KMS-11 (cell line): ENCODE data around the gene ULBP3.

Experiments
- H2AFZ ChIP-seq: fragments of 200-600 bp; sonication (generic); 2 replicates; pipeline ENCODE4 v1.6.1; 2016; ENCODE audit warnings: antibody characterized with exemption, mixed run types, low read depth
- H3K27ac ChIP-seq: fragments of 200-600 bp; sonication (generic); 2 replicates; pipeline ENCODE4 v1.6.1; 2016; ENCODE audit warnings: mild to moderate bottlenecking, mixed run types
- H3K27me3 ChIP-seq: fragments of 200-600 bp; sonication (generic); 2 replicates; pipeline ENCODE4 v1.6.1; 2017; ENCODE audit warnings: mild to moderate bottlenecking, low read depth, mixed run types, moderate library complexity; ENCODE audit not compliant: insufficient read depth
- H3K36me3 ChIP-seq: fragments of 200-600 bp; sonication (generic); 2 replicates; pipeline ENCODE4 v1.6.1; 2017; ENCODE audit warnings: mild to moderate bottlenecking, mixed run types; ENCODE audit not compliant: insufficient read depth
- H3K4me1 ChIP-seq: fragments of 200-600 bp; sonication (generic); 2 replicates; pipeline ENCODE4 v1.6.1; 2016; ENCODE audit warnings: mild to moderate bottlenecking, low read depth, mixed run types; ENCODE audit not compliant: poor library complexity, severe bottlenecking
- H3K4me2 ChIP-seq: fragments of 200-600 bp; sonication (generic); 2 replicates; pipeline ENCODE4 v1.7.0; 2016; ENCODE audit warnings: mild to moderate bottlenecking, mixed run types
- H3K4me3 ChIP-seq: fragments of 200-600 bp; sonication (generic); IDR thresholded peaks from 2 replicates; pipeline ENCODE4 v1.6.1; 2017; ENCODE audit warnings: low read depth, low read length, mixed read lengths; ENCODE audit not compliant: insufficient read depth
- H3K79me2 ChIP-seq: fragments of 200-600 bp; sonication (generic); 2 replicates; pipeline ENCODE4 v1.6.1; 2016; ENCODE audit warnings: low read depth, mixed run types; ENCODE audit not compliant: insufficient read depth
- H3K9ac ChIP-seq: fragments of 200-600 bp; sonication (generic); 2 replicates; pipeline ENCODE4 v1.6.1; 2016; ENCODE audit warnings: mild to moderate bottlenecking, mixed run types
- H4K20me1 ChIP-seq: fragments of 200-600 bp; sonication (generic); 2 replicates; pipeline ENCODE4 v1.6.1; 2016; ENCODE audit warnings: mild to moderate bottlenecking, mixed run types; ENCODE audit not compliant: insufficient read depth
- CTCF ChIP-seq: fragments of 200-600 bp; sonication (generic); conservative IDR thresholded peaks from 2 replicates; pipeline ENCODE4 v1.6.1; 2017; ENCODE audit warnings: low read depth, mild to moderate bottlenecking, antibody characterized with exemption, low read length, moderate library complexity, mixed read lengths

ULBP3 gene

GRCh38 chr6:150036081-150036480 is 32.8 kb downstream of the ULBP3 start:
- H3K4me3 ChIP-seq: no peak overlapping the region
- no peaks in the 10 kb centered on the region for H3K36me3 ChIP-seq
- no peak for TF ChIP-seq CTCF
- H3K4me2 ChIP-seq: no peak overlapping the region
- H3K27me3 ChIP-seq: no peaks in the 10 kb centered on the region
- H3K27ac ChIP-seq: no peak overlapping the region
- no peaks in the 10 kb centered on the region for H3K79me2 ChIP-seq
- no peak overlapping the region for H2AFZ ChIP-seq
- no peak overlapping the region for H3K9ac ChIP-seq
- H4K20me1 ChIP-seq: no peaks in the 10 kb centered on the region
- no peaks in the 10 kb centered on the region for H3K4me1 ChIP-seq

GRCh38 chr6:150033207-150033771 is 35.6 kb downstream of the ULBP3 start:
- no peak overlapping the region for H3K9ac ChIP-seq
- H3K27me3 ChIP-seq: no peaks in the 10 kb centered on the region
- no peak overlapping the region for H2AFZ ChIP-seq
- no peaks in the 10 kb centered on the region for H3K36me3 ChIP-seq
- TF ChIP-seq CTCF: no peak
- H3K4me3 ChIP-seq: no peak overlapping the region
- no peak overlapping the region for H3K4me2 ChIP-seq
- H3K4me1 ChIP-seq: no peaks in the 10 kb centered on the region
- H4K20me1 ChIP-seq: no peaks in the 10 kb centered on the region
- no peaks in the 10 kb centered on the region for H3K79me2 ChIP-seq
- no peak overlapping the region for H3K27ac ChIP-seq

- H3K4me3 ChIP-seq: no peak overlapping the region
- no peak for TF ChIP-seq CTCF
- no peak overlapping the region for H3K4me2 ChIP-seq
- no peak overlapping the region for H3K27ac ChIP-seq
- H3K4me1 ChIP-seq: no peaks in the 10 kb centered on the region
- no peaks in the 10 kb centered on the region for H3K27me3 ChIP-seq
- no peaks in the 10 kb centered on the region for H3K79me2 ChIP-seq
- no peak overlapping the region for H2AFZ ChIP-seq
- no peaks in the 10 kb centered on the region for H4K20me1 ChIP-seq
- no peaks in the 10 kb centered on the region for H3K36me3 ChIP-seq
- no peak overlapping the region for H3K9ac ChIP-seq
These were observed 36.3 kb downstream of the ULBP3 start for GRCh38 chr6:150032598-150032997.

GRCh38 chr6:150030611-150031010 is 38.3 kb downstream of the ULBP3 start:
- Histone ChIP-seq H3K4me3 (no peak overlapping the region), H4K20me1 (no peaks in the 10 kb centered on the region), H2AFZ (no peak overlapping the region), H3K27ac (no peak overlapping the region), H3K36me3 (no peaks in the 10 kb centered on the region), H3K27me3 (no peaks in the 10 kb centered on the region), H3K9ac (no peak overlapping the region), H3K4me2 (no peak overlapping the region), H3K79me2 (no peaks in the 10 kb centered on the region), H3K4me1 (no peaks in the 10 kb centered on the region)
- TF ChIP-seq CTCF: no peak
